SK-N-SH (cell line): ENCODE results near the gene RBM44. TPM values are rescaled to one million over a fixed set of nuclear protein-coding genes. Genes with fewer than 3 reads are reported as not detected.

ENCODE experiments used
- CTCF ChIA-PET: fragments of 300-600, 350-600 bp; formaldehyde crosslinking; extraction: SDS; loops from one replicate; lab custom pipeline; 2021; lab: Yijun Ruan, JAX
- POLR2A ChIA-PET: fragments of 350-600 bp; sonication (Branson Sonifier 250); formaldehyde crosslinking; extraction: SDS; loops from one replicate; lab custom pipeline; 2020; ENCODE audit warnings: antibody characterized with exemption, inconsistent platforms; lab: Yijun Ruan, JAX
- DNase-seq: peaks from one replicate; pipeline ENCODE4 v3.0.0; 2012
- H2AFZ ChIP-seq: fragments of 200-600 bp; sonication (generic); 2 replicates; pipeline ENCODE4 v1.8.1; 2016; ENCODE audit warnings: antibody characterized with exemption, mild to moderate bottlenecking, low read depth
- H3F3A ChIP-seq: fragments of 200-600 bp; sonication (generic); replicated peaks from 2 replicates; pipeline ENCODE3; 2016; ENCODE audit warnings: antibody characterized with exemption, mild to moderate bottlenecking; ENCODE audit not compliant: insufficient read depth
- H3K27ac ChIP-seq, 2 experiments: fragments of 200-500 bp in 1 of 2; fragments of 200-600 bp in 1 of 2; sonication (Bioruptor generic) in 1 of 2; sonication (generic), shearing (Covaris generic) in 1 of 2; 2 replicates each; pipeline versions ENCODE4 v1.5.1 to v1.6.1; 2014 to 2016; ENCODE audit warnings: low read depth in 2 of 2, inconsistent platforms in 1 of 2, low read length in 1 of 2, mild to moderate bottlenecking in 1 of 2, mixed read lengths in 1 of 2
- H3K27me3 ChIP-seq: fragments of 200-600 bp; sonication (generic), shearing (Covaris generic); 2 replicates; pipeline ENCODE4 v1.6.1; 2016; ENCODE audit warnings: mixed run types; ENCODE audit not compliant: insufficient read depth
- H3K36me3 ChIP-seq, 2 experiments: fragments of 200-500 bp in 1 of 2; fragments of 200-600 bp in 1 of 2; sonication (Bioruptor generic) in 1 of 2; sonication (generic) in 1 of 2; replicated peaks in 1 of 2; 2 replicates each; pipeline versions ENCODE3 to v1.5.1; 2014 to 2016; ENCODE audit warnings: low read length in 1 of 2, mild to moderate bottlenecking in 1 of 2; ENCODE audit not compliant: insufficient read depth in 2 of 2, control insufficient read depth in 1 of 2
- H3K4me1 ChIP-seq, 2 experiments: fragments of 200-500 bp in 1 of 2; fragments of 200-600 bp in 1 of 2; sonication (Bioruptor generic) in 1 of 2; sonication (generic), shearing (Covaris generic) in 1 of 2; 2 replicates each; pipeline versions ENCODE4 v1.5.1 to v1.6.1; 2014 to 2016; ENCODE audit warnings: low read depth in 1 of 2, low read length in 1 of 2, mixed run types in 1 of 2; ENCODE audit not compliant: insufficient read depth in 2 of 2, control insufficient read depth in 1 of 2
- H3K4me2 ChIP-seq: fragments of 200-600 bp; sonication (generic), shearing (Covaris generic); 2 replicates; pipeline ENCODE4 v1.6.1; 2017; ENCODE audit warnings: mixed run types
- H3K4me3 ChIP-seq, 2 experiments: fragments of 200-500 bp in 1 of 2; fragments of 200-600 bp in 1 of 2; sonication (Bioruptor generic) in 1 of 2; sonication (generic), shearing (Covaris generic) in 1 of 2; 2 replicates each; pipeline versions ENCODE4 v1.5.1 to v1.8.1; 2014 to 2016; ENCODE audit warnings: low read depth in 2 of 2, inconsistent platforms in 1 of 2, low read length in 1 of 2, mild to moderate bottlenecking in 1 of 2, mixed read lengths in 1 of 2, moderate library complexity in 1 of 2
- H3K79me2 ChIP-seq: fragments of 200-600 bp; sonication (generic); 2 replicates; pipeline ENCODE4 v1.8.1; 2017; ENCODE audit warnings: mild to moderate bottlenecking; ENCODE audit not compliant: insufficient read depth
- H3K9ac ChIP-seq: fragments of 200-600 bp; sonication (generic); 2 replicates; pipeline ENCODE4 v1.6.1; 2017; ENCODE audit warnings: mixed run types
- H3K9me2 ChIP-seq: fragments of 200-600 bp; sonication (generic); 2 replicates; pipeline ENCODE4 v1.6.1; 2017; ENCODE audit warnings: mixed run types
- H3K9me3 ChIP-seq: fragments of 200-600 bp; sonication (generic); 2 replicates; pipeline ENCODE4 v1.6.1; 2017; ENCODE audit warnings: mixed run types, mild to moderate bottlenecking, moderate library complexity
- H4K20me1 ChIP-seq: fragments of 200-600 bp; sonication (generic); 2 replicates; pipeline ENCODE4 v1.6.1; 2017; ENCODE audit warnings: mild to moderate bottlenecking, mixed run types; ENCODE audit not compliant: insufficient read depth
- CHD2 ChIP-seq: fragments of 150-350 bp; IDR thresholded peaks from 2 replicates; pipeline ENCODE4 v1.6.1; 2018; ENCODE audit warnings: low read length; ENCODE audit not compliant: partially characterized antibody
- CTCF ChIP-seq: fragments of 200-600 bp; sonication (generic); IDR thresholded peaks from 2 replicates; pipeline ENCODE4 v1.6.1; 2017; ENCODE audit warnings: antibody characterized with exemption, mild to moderate bottlenecking, moderate library complexity
- FOXJ3 ChIP-seq: sonication (generic); formaldehyde crosslinking; IDR thresholded peaks from 2 replicates; pipeline ENCODE4 v1.5.1; 2020; ENCODE audit warnings: mild to moderate bottlenecking, missing genetic modification reagents
- GATA2 ChIP-seq: sonication (generic); formaldehyde crosslinking; IDR thresholded peaks from 2 replicates; pipeline ENCODE4 v1.5.0; 2020; ENCODE audit warnings: mild to moderate bottlenecking, missing genetic modification reagents
- MAX ChIP-seq: IDR thresholded peaks from 2 replicates; pipeline ENCODE4 v1.4.0; 2012; ENCODE audit warnings: low read depth
- NFIC ChIP-seq: IDR thresholded peaks from 2 replicates; pipeline ENCODE4 v1.4.0; 2012; ENCODE audit warnings: borderline replicate concordance
- PBX3 ChIP-seq: IDR thresholded peaks from 2 replicates; pipeline ENCODE4; 2012
- RAD21 ChIP-seq: IDR thresholded peaks from 2 replicates; pipeline ENCODE4 v1.6.1; 2012; ENCODE audit warnings: mild to moderate bottlenecking, low read length
- RCOR1 ChIP-seq: fragments of 150-350 bp; IDR thresholded peaks from 2 replicates; pipeline ENCODE4 v1.6.1; 2017; ENCODE audit warnings: antibody characterized with exemption, low read length
- USF1 ChIP-seq: IDR thresholded peaks from 2 replicates; pipeline ENCODE4 v1.4.0; 2012; ENCODE audit warnings: low read depth, borderline replicate concordance
- ZBTB33 ChIP-seq: IDR thresholded peaks from 2 replicates; pipeline ENCODE4 v1.4.0; 2012; ENCODE audit warnings: low read depth, borderline replicate concordance
- WGBS: methylation state at CpG from one replicate; pipeline ENCODE4 v1.1.6; 2017; ENCODE audit warnings: low lambda C conversion rate; 5-methylcytosine and 5-hydroxymethylcytosine counted together
- polyA plus RNA-seq, 3 experiments: library from polyadenylated mRNA; depleted of rRNA; stranded (reverse); fragments of >200 nt; gene quantifications; 2 replicates each; pipeline ENCODE4 v1.2.3, GENCODE V29; 2012

RBM44 gene
- polyA plus RNA-seq, 1 of the 3 experiments (the other 2 are of a cell fraction), result 0.30 TPM

GRCh38 chr2:237865623-237866041 lies 67.1 kb downstream of the RBM44 start:
- TF ChIP-seq RCOR1, result no peak
- 0 out of 2 replicates have a peak, but pooled peaks have one; percentile 26 for TF ChIP-seq GATA2 (CRISPR knock-in tag)
- TF ChIP-seq MAX, result no peak
- no peak for TF ChIP-seq FOXJ3 (CRISPR knock-in tag)
- no peak for TF ChIP-seq CHD2
- TF ChIP-seq NFIC, result no peak
- no peak for TF ChIP-seq ZBTB33
- TF ChIP-seq PBX3, result no peak
- peak; percentile 30; the same call in 1 of the 2 replicates for TF ChIP-seq RAD21
- no peak for TF ChIP-seq USF1
- peak; percentile 29 for TF ChIP-seq CTCF
- TF ChIP-seq, all 33 proteins: peak for 3
- H3K9ac ChIP-seq, result peak overlapping the region; percentile 41; the same call in 1 of the 2 replicates
- peak; percentile 79 for DNase-seq
- H3K27me3 ChIP-seq, result no peaks in the 10 kb centered on the region
- peak overlapping the region; percentile 81 to 96 for H3K27ac ChIP-seq
- peak overlapping the region; percentile 73 for H3K4me2 ChIP-seq
- H4K20me1 ChIP-seq, result no peaks in the 10 kb centered on the region
- ChIA-PET POLR2A (interaction anchor here (0.6 to 2.0 kb wide), 3 partner anchors 11 to 58 kb away, joined by 4 to 7 read pairs (median 5); no protein-coding TSS in a partner anchor), CTCF (interaction anchor here (0.6 to 8.0 kb wide), 6 partner anchors 11 to 398 kb away, joined by 3 to 58 read pairs (median 4); no protein-coding TSS in a partner anchor)
- 63% methylated on average over 7 of the region's 7 CpGs for WGBS
- H3K79me2 ChIP-seq, result no peaks in the 10 kb centered on the region
- peaks cover 6% of the 10 kb centered on the region for H3F3A ChIP-seq
- peaks cover 23 to 65% of the 10 kb centered on the region in 2 experiments for H3K4me1 ChIP-seq
- no peaks in the 10 kb centered on the region for H3K9me2 ChIP-seq
- H3K36me3 ChIP-seq, result no peaks in the 10 kb centered on the region
- no peaks in the 10 kb centered on the region for H3K9me3 ChIP-seq
- H2AFZ ChIP-seq, result peak overlapping the region; percentile 87
- no peak overlapping the region for H3K4me3 ChIP-seq
